ENCODE measurements around the gene IFIT1B.

DNA sequence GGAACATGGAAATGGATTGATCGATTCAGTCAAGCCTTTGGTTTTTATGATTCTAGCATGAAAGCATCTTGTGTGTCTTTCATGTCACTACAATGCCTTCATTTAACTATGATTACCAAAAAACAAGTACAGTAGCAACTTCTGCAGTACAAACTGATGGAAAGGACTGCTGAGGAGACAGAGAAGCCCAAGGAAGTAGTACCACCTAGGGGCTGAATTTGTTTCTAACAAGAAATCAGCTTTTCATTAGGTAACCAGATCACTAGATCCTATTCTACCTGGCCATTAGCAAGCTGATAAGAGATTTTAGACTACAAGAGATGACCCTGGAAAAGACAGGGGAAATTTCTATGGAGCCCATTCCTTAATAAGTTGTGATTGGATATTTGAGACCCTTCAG is 11.4 kb downstream of the IFIT1B start:
- TF ChIP-seq POLR2A (IDR thresholded peaks at IDR 0.05): no peak
- TF ChIP-seq, protein P1, sequence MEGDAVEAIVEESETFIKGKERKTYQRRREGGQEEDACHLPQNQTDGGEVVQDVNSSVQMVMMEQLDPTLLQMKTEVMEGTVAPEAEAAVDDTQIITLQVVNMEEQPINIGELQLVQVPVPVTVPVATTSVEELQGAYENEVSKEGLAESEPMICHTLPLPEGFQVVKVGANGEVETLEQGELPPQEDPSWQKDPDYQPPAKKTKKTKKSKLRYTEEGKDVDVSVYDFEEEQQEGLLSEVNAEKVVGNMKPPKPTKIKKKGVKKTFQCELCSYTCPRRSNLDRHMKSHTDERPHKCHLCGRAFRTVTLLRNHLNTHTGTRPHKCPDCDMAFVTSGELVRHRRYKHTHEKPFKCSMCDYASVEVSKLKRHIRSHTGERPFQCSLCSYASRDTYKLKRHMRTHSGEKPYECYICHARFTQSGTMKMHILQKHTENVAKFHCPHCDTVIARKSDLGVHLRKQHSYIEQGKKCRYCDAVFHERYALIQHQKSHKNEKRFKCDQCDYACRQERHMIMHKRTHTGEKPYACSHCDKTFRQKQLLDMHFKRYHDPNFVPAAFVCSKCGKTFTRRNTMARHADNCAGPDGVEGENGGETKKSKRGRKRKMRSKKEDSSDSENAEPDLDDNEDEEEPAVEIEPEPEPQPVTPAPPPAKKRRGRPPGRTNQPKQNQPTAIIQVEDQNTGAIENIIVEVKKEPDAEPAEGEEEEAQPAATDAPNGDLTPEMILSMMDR (IDR thresholded peaks at IDR 0.05): peak in 10 of 12 donors; percentile 11 to 62 (median 44)

Measured in heart left ventricle (tissue), 13 donors.